PFSK-1 (cell line): Measurements from ENCODE around the gene OGFOD3.

Experiments
- FOXP2 ChIP-seq: optimal IDR thresholded peaks from 2 replicates; pipeline ENCODE3; 2011; ENCODE audit warnings: borderline replicate concordance, control low read depth, inconsistent platforms; ENCODE audit not compliant: insufficient read depth; ENCODE audit errors: extremely low read length, extremely low read depth
- POLR2AphosphoS5 ChIP-seq: IDR thresholded peaks from 2 replicates; pipeline ENCODE4 v1.6.1; 2012; ENCODE audit warnings: low read depth, mild to moderate bottlenecking, control low read depth, low read length, moderate library complexity
- TAF1 ChIP-seq: IDR thresholded peaks from 2 replicates; pipeline ENCODE4 v1.6.1; 2012; ENCODE audit warnings: low read length, control low read depth, borderline replicate concordance; ENCODE audit not compliant: insufficient read depth
- TF ChIP-seq, protein P1 (sequence below), 2 experiments: IDR thresholded peaks; 2 replicates each; pipeline versions ENCODE4 v1.6.1 to v1.8.0; 2011 to 2012; ENCODE audit warnings: low read depth in 2 of 2, low read length in 2 of 2, control low read depth in 1 of 2, inconsistent platforms in 1 of 2, mild to moderate bottlenecking in 1 of 2, moderate library complexity in 1 of 2; ENCODE audit not compliant: insufficient read depth in 1 of 2

DNA sequence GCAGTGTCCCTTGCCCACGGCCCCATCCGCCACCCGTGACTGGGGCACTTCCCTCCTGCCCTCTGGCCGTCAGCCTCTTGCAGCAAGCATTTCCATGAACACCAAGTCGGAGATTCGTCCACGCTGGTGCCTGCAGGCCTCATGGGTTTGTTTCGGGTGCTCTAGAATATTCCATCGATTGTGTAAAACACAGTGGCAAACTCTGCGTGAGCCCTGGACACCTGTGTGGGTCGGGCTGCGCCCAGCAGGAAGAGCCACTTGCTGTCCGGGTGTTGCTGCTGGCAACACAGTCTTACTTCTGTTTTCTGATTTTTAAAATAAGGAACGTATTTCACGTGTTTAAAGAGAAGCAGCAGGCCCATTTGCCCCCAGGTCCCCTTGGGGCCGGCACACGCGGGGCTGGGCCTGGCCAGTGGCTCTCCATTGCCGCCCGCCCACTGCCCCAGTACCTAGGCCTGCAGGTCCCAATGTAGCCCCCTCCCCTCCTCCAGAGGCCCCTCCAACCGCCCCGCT is 22.1 kb upstream of the OGFOD3 start:
- TF ChIP-seq TAF1 (no peak), POLR2AphosphoS5 (no peak), FOXP2 (no peak)
- TF ChIP-seq, protein P1, sequence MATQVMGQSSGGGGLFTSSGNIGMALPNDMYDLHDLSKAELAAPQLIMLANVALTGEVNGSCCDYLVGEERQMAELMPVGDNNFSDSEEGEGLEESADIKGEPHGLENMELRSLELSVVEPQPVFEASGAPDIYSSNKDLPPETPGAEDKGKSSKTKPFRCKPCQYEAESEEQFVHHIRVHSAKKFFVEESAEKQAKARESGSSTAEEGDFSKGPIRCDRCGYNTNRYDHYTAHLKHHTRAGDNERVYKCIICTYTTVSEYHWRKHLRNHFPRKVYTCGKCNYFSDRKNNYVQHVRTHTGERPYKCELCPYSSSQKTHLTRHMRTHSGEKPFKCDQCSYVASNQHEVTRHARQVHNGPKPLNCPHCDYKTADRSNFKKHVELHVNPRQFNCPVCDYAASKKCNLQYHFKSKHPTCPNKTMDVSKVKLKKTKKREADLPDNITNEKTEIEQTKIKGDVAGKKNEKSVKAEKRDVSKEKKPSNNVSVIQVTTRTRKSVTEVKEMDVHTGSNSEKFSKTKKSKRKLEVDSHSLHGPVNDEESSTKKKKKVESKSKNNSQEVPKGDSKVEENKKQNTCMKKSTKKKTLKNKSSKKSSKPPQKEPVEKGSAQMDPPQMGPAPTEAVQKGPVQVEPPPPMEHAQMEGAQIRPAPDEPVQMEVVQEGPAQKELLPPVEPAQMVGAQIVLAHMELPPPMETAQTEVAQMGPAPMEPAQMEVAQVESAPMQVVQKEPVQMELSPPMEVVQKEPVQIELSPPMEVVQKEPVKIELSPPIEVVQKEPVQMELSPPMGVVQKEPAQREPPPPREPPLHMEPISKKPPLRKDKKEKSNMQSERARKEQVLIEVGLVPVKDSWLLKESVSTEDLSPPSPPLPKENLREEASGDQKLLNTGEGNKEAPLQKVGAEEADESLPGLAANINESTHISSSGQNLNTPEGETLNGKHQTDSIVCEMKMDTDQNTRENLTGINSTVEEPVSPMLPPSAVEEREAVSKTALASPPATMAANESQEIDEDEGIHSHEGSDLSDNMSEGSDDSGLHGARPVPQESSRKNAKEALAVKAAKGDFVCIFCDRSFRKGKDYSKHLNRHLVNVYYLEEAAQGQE (IDR thresholded peaks at IDR 0.05; ENCODE audit: insufficient read depth in 1 of 2, low read depth in 2 of 2, low read length in 2 of 2), result no peak
